Fibroblast of skin of left quadriceps (primary cell): ENCODE results near the gene NRXN3.

Source experiments
- DNase-seq, 2 experiments: peaks; one replicate each; pipeline ENCODE4 v3.0.0-alpha.2; 2013; ENCODE audit warnings: low read depth in 2 of 2

NRXN3 gene

GRCh38 chr14:79805636-79806035 is 1635.5 kb downstream of the NRXN3 start:
- DNase-seq = no peak

- DNase-seq = no peak
These were observed 1639.9 kb downstream of the NRXN3 start for GRCh38 chr14:79809849-79810612.

- no peak for DNase-seq
These were observed 1650.8 kb downstream of the NRXN3 start for GRCh38 chr14:79820866-79821535.

- no peak for DNase-seq
These were observed 1651.9 kb downstream of the NRXN3 start for GRCh38 chr14:79822034-79822433.

- DNase-seq = no peak
These were observed 1654.9 kb downstream of the NRXN3 start for GRCh38 chr14:79825046-79825521.

GRCh38 chr14:79826362-79826761 is 1656.2 kb downstream of the NRXN3 start:
- no peak for DNase-seq

- no peak for DNase-seq
These were observed 1659.4 kb downstream of the NRXN3 start for GRCh38 chr14:79829405-79830166.

- DNase-seq = peak; percentile 38 to 40
These were observed 1661.2 kb downstream of the NRXN3 start for GRCh38 chr14:79831195-79831892.

- no peak for DNase-seq
These were observed 1663.6 kb downstream of the NRXN3 start for GRCh38 chr14:79833781-79834180.

- DNase-seq = no peak
These were observed 1664.7 kb downstream of the NRXN3 start for GRCh38 chr14:79834868-79835267.

GRCh38 chr14:79836577-79836976 is 1666.4 kb downstream of the NRXN3 start:
- DNase-seq = no peak

- DNase-seq = no peak
These were observed 1667.5 kb downstream of the NRXN3 start for GRCh38 chr14:79837699-79838098.

- no peak for DNase-seq
These were observed 1669.9 kb downstream of the NRXN3 start for GRCh38 chr14:79840103-79840502.

- no peak for DNase-seq
These were observed 1670.7 kb downstream of the NRXN3 start for GRCh38 chr14:79840831-79841230.

- DNase-seq = no peak
These were observed 1671.3 kb downstream of the NRXN3 start for GRCh38 chr14:79841433-79841832.

- no peak for DNase-seq
These were observed 1672.1 kb downstream of the NRXN3 start for GRCh38 chr14:79842270-79842669.

- no peak for DNase-seq
These were observed 1683.0 kb downstream of the NRXN3 start for GRCh38 chr14:79852950-79853744.

- no peak for DNase-seq
These were observed 1685.6 kb downstream of the NRXN3 start for GRCh38 chr14:79855789-79856188.

- DNase-seq = peak in 1 of 2 experiments; percentile 14
These were observed 1686.2 kb downstream of the NRXN3 start for GRCh38 chr14:79856381-79856780.

- no peak for DNase-seq
These were observed 1690.9 kb downstream of the NRXN3 start for GRCh38 chr14:79861111-79861510.

GRCh38 chr14:79862045-79862444 is 1691.9 kb downstream of the NRXN3 start:
- no peak for DNase-seq
